Adrenal gland (tissue), 12 donors: Measurements from ENCODE around the gene POLR1D. TPM values are rescaled to one million over a fixed set of nuclear protein-coding genes. Genes with fewer than 3 reads are reported as not detected.

Experiments
- DNase-seq, 7 donors: peaks; one replicate each; pipeline ENCODE4 v3.0.0-alpha.2; 2019 to 2020
- H3K27ac ChIP-seq, 5 donors: fragments of 200-600 bp; sonication (generic) in 4 of 5; 1 replicate in 3 of 5; 2 replicates in 2 of 5; pipeline versions ENCODE4 v1.5.1 to v1.8.0; 2016 to 2020; ENCODE audit warnings: mild to moderate bottlenecking in 1 of 5
- H3K27me3 ChIP-seq: fragments of 200-600 bp; 2 replicates; pipeline ENCODE4 v1.8.0; 2021
- H3K36me3 ChIP-seq, 2 donors: fragments of 200-600 bp; replicated peaks in 1 of 2; 1 replicate in 1 of 2; 2 replicates in 1 of 2; pipeline versions ENCODE4 v1.5.1 to v1.8.0; 2018 to 2022
- H3K4me1 ChIP-seq, 2 donors: fragments of 200-600 bp; replicated peaks in 1 of 2; 1 replicate in 1 of 2; 2 replicates in 1 of 2; pipeline versions ENCODE4 v1.5.1 to v1.8.0; 2018 to 2021
- H3K4me3 ChIP-seq, 4 donors: fragments of 200-600 bp; sonication (generic) in 3 of 4; one replicate each; pipeline ENCODE4 v1.5.1; 2016 to 2018
- H3K9me3 ChIP-seq, 3 donors: fragments of 200-600 bp; sonication (generic) in 1 of 3; replicated peaks in 1 of 3; 1 replicate in 2 of 3; 2 replicates in 1 of 3; pipeline versions ENCODE4 v1.5.1 to v1.8.0; 2016 to 2021
- CTCF ChIP-seq, 6 experiments: fragments of 450-650 bp in 4 of 6; fragments of 200-600 bp in 2 of 6; sonication (generic) in 1 of 6; IDR thresholded peaks; 1 replicate in 5 of 6; 2 replicates in 1 of 6; pipeline versions ENCODE4 v1.5.1 to v1.8.0; 2016 to 2021; ENCODE audit warnings: antibody characterized with exemption in 6 of 6, mild to moderate bottlenecking in 2 of 6, moderate library complexity in 1 of 6
- POLR2A ChIP-seq, 2 donors: fragments of 450-650 bp; IDR thresholded peaks; one replicate each; pipeline ENCODE4 v1.6.1; 2017; ENCODE audit warnings: antibody characterized with exemption in 2 of 2, mild to moderate bottlenecking in 2 of 2, moderate library complexity in 1 of 2
- WGBS, 4 donors: extraction: QIAGEN DNeasy Blood & Tissue Kit in 2 of 4; methylation state at CpG; one replicate each; pipeline versions ENCODE4 v1.1.5 to v1.1.7; 2013 to 2017; 5-methylcytosine and 5-hydroxymethylcytosine counted together
- intact Hi-C, 2 donors: fragments of 100-400 bp; cut with DNase I; formaldehyde crosslinking; loops; one replicate each; pipeline versions ENCODE4 v1.14.1 to v1.15.0; 2022 to 2023
- polyA plus RNA-seq, 3 donors: library from polyadenylated mRNA; stranded (reverse); fragments of 200-250 nt in 2 of 3; fragments of 350-450 nt in 1 of 3; fragmentation: Illumina TruSeq in 1 of 3; extraction: RNeasy Lipid Tissue Mini Kit (QIAGEN cat#74804) in 1 of 3; gene quantifications; one replicate each; pipeline ENCODE4 v1.2.3, GENCODE V29; 2013 to 2014
- total RNA-seq, 9 donors: library from RNA; depleted of rRNA in 4 of 9; stranded (reverse); fragments of >200 nt in 4 of 9; fragments of 120-200 nt in 1 of 9; fragmentation: NEBNext Ultra II Directional in 1 of 9; extraction: Animal tissue kit (Norgen Biotek cat#: 25700) in 1 of 9; gene quantifications; one replicate each; pipeline versions ENCODE4 v1.1.0 to v1.2.4, GENCODE V29; 2013 to 2023
- donor health status: healthy with polysubstance abuse.
- donor health status: Bipolar disorder and iron deficiency.
- donor health status: DM: yes; HTN: yes; CAD: no.
- donor health status: DM: no; HTN: no; CAD: no.
- donor health status: DM: no; HTN: no; CAD: no.
- donor health status: DM: yes; HTN: yes; CAD: no.

Gene POLR1D
- total and polyA plus RNA-seq, 12 donors: 81.5 to 369 (median 176) TPM

GRCh38 chr13:27599096-27599495 is 22.6 kb upstream of the POLR1D start:
- Histone ChIP-seq H3K4me3 (no peak overlapping the region), H3K9me3 (no peaks in the 10 kb centered on the region), H3K4me1 (peaks cover 16 to 24% of the 10 kb centered on the region in 2 donors), H3K27me3 (no peaks in the 10 kb centered on the region), H3K27ac (no peak overlapping the region), H3K36me3 (no peaks in the 10 kb centered on the region)
- intact Hi-C loops: no loop called here
- TF ChIP-seq CTCF (IDR thresholded peaks at IDR 0.05) (no peak), POLR2A (IDR thresholded peaks at IDR 0.05) (no peak)
- DNase-seq: no peak

GRCh38 chr13:27599845-27600553 is 21.7 kb upstream of the POLR1D start:
- Histone ChIP-seq H3K9me3 (no peaks in the 10 kb centered on the region), H3K36me3 (no peaks in the 10 kb centered on the region), H3K27ac (no peak overlapping the region), H3K4me1 (peaks cover 17 to 25% of the 10 kb centered on the region in 2 donors), H3K4me3 (no peak overlapping the region), H3K27me3 (no peaks in the 10 kb centered on the region)
- intact Hi-C loops: no loop called here
- DNase-seq: peak in 5 of 7 donors; percentile 32 to 51 (median 45)
- no peak for TF ChIP-seq CTCF (IDR thresholded peaks at IDR 0.05)
- TF ChIP-seq POLR2A (IDR thresholded peaks at IDR 0.05): no peak
- WGBS, 4 donors: 69 to 88% (median 77%) methylated on average over 5 of the region's 5 CpGs

DNA sequence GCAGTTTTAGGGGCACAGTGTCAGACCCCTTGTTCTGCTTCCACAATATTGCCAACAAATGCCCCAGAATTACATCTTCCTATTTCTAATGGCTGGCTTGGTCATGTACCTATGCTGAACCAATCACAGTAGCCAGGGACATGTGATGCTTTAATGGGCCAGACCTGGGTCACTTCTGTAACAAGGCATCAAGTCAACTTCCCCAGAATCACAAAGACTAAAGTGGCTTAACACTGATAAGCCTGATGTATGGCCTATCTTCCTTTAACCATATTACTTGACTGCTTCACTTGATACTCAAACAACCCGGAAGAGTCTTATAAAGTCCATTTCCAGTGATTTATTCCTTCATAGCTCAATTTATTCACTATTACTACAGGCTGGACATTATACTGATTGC is 21.0 kb upstream of the POLR1D start:
- H3K36me3 ChIP-seq: no peaks in the 10 kb centered on the region
- peaks cover 21 to 31% of the 10 kb centered on the region in 2 donors for H3K4me1 ChIP-seq
- H3K27me3 ChIP-seq: no peaks in the 10 kb centered on the region
- no peak overlapping the region for H3K27ac ChIP-seq
- 92 to 100% (median 94%) methylated on average over 1 of the region's 1 CpG for WGBS, 4 donors
- no peak for TF ChIP-seq POLR2A (IDR thresholded peaks at IDR 0.05)
- TF ChIP-seq CTCF (IDR thresholded peaks at IDR 0.05): no peak
- DNase-seq: no peak
- intact Hi-C loops: no loop called here
- no peaks in the 10 kb centered on the region for H3K9me3 ChIP-seq
- no peak overlapping the region for H3K4me3 ChIP-seq

GRCh38 chr13:27601208-27601607 is 20.5 kb upstream of the POLR1D start:
- Histone ChIP-seq H3K27me3 (no peaks in the 10 kb centered on the region), H3K27ac (no peak overlapping the region), H3K36me3 (no peaks in the 10 kb centered on the region), H3K4me3 (no peak overlapping the region), H3K9me3 (peaks cover 0 to 4% (median 0%) of the 10 kb centered on the region in 3 donors), H3K4me1 (peaks cover 26 to 36% of the 10 kb centered on the region in 2 donors)
- intact Hi-C loops: no loop called here
- no peak for DNase-seq
- TF ChIP-seq POLR2A (IDR thresholded peaks at IDR 0.05) (no peak), CTCF (IDR thresholded peaks at IDR 0.05) (no peak)
- WGBS, 4 donors: 87 to 96% (median 89%) methylated on average over 2 of the region's 2 CpGs
